GM12878 (cell line): Measurements from ENCODE around the gene KCTD8. TPM values are rescaled to one million over a fixed set of nuclear protein-coding genes. Genes with fewer than 3 reads are reported as not detected.

Experiments used
- ATF2 ChIP-seq: IDR thresholded peaks from 2 replicates; pipeline ENCODE4 v1.6.1; 2012; ENCODE audit warnings: low read length, inconsistent platforms
- CREB1 ChIP-seq: IDR thresholded peaks from 2 replicates; pipeline ENCODE4 v1.6.1; 2012; ENCODE audit warnings: low read depth, mild to moderate bottlenecking, inconsistent platforms
- EED ChIP-seq: sonication (generic); IDR thresholded peaks from 2 replicates; pipeline ENCODE4 v1.6.1; 2016; ENCODE audit warnings: antibody characterized with exemption, low read depth
- NRF1 ChIP-seq: conservative IDR thresholded peaks from 2 replicates; pipeline ENCODE4 v1.6.1; 2011; ENCODE audit warnings: mild to moderate bottlenecking, low read depth, low read length, improper control_type of control experiment
- PKNOX1 ChIP-seq: fragments of 450-650 bp; IDR thresholded peaks from 2 replicates; pipeline ENCODE4 v1.6.1; 2016; ENCODE audit warnings: mild to moderate bottlenecking
- RELA ChIP-seq: fragments of 450-650 bp; IDR thresholded peaks from 2 replicates; pipeline ENCODE4 v1.8.0; 2014; ENCODE audit warnings: borderline replicate concordance; ENCODE audit not compliant: partially characterized antibody
- SKIL ChIP-seq: fragments of 450-650 bp; IDR thresholded peaks from 2 replicates; pipeline ENCODE4 v1.6.1; 2017; ENCODE audit warnings: mild to moderate bottlenecking, low read depth, inconsistent platforms; ENCODE audit not compliant: poor library complexity, severe bottlenecking
- ZBTB40 ChIP-seq: fragments of 450-650 bp; IDR thresholded peaks from 2 replicates; pipeline ENCODE4 v1.6.1; 2016; ENCODE audit warnings: mild to moderate bottlenecking, moderate library complexity, borderline replicate concordance
- polyA plus RNA-seq, 11 experiments: library from polyadenylated mRNA; depleted of rRNA in 4 of 11; unstranded in 6 of 11; stranded (reverse) in 5 of 11; fragments of >200 nt; fragmentation: Nextera tagmentation in 4 of 11; fragmentation: Illumina TruSeq in 1 of 11; extraction: Ambion mirVana in 4 of 11; extraction: Trizol in 1 of 11; gene quantifications; 1 replicate in 1 of 11; 2 replicates in 10 of 11; pipeline versions ENCODE4 v1.2.1 to v1.2.3, GENCODE V29; 2011 to 2016; ENCODE audit warnings: inconsistent platforms in 2 of 11, missing spikeins in 2 of 11, low read depth in 1 of 11
- total RNA-seq, 4 experiments: library from RNA; depleted of rRNA in 3 of 4; stranded (reverse); fragments of >200 nt in 3 of 4; fragmentation: Illumina TruSeq in 1 of 4; extraction: Trizol in 1 of 4; gene quantifications; 2 replicates each; pipeline versions ENCODE4 v1.2.1 to v1.2.3, GENCODE V29; 2013 to 2021

KCTD8 gene
- total and polyA plus RNA-seq, 10 of the 15 experiments (the other 5 are each of a cell fraction or from before 2014, with no cell fraction given) = 0.06 TPM; not detected in 9

GRCh38 chr4:44231006-44231405, 217.6 kb downstream of the KCTD8 start (continued):
- TF ChIP-seq ZBTB40 (no peak), RELA (no peak), SKIL (no peak), EED (no peak), CREB1 (no peak), ATF2 (no peak), PKNOX1 (no peak), NRF1 (no peak)
